Stimulated activated CD4-positive, alpha-beta T cell treated with anti-CD3 and anti-CD28 coated beads, Interleukin-12 subunit alpha, Interleukin-12 subunit beta, amount 100 ng/mL, for 24 hours (primary cell): ENCODE measurements around the gene VDAC1.
A peak's percentile ranks its signal among the peaks of the same experiment; 100 is the strongest.
"Not testable (repeated sequence)": the region's sequence is repeated elsewhere in the genome, so short reads cannot be mapped to it uniquely, and the experiment has no call there.

ENCODE experiments used
- DNase-seq, 2 experiments: peaks; one replicate each; pipeline ENCODE4 v3.0.0-alpha.2; 2020; ENCODE audit warnings: low read depth in 2 of 2

VDAC1 gene

GRCh38 chr5:134004626-134005416 lies at the start of gene VDAC1:
Gene VDAC1 (minus strand): TSS chr5:134004975. CDS start chr5:133993012, 11,963 bp downstream.
- peak; percentile 54 to 71 for DNase-seq

DNA sequence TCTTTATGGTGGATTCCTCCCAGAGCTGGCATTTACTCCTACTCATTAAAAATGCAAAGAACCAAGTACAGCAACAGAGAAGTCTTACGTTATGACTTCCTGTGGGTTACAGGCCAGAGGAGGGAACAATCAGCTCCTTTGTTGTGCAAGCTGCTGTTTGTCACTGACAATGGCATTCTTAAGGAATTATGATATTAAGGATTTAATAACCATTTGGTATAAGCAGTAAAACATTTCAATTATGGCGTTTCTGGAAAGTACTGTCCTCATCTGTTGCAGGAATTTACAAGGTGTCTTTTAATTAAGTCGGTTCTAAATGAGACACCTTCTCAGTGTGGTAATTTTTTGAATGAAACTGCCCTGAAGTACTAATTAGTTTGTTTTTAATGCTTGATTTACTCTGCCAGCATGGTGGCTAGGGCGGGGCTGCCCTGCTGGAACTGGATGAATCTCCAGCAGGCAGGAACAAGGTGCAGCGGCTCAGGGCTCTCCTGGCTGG lies 49.1 kb upstream of the VDAC1 start:
- no peak for DNase-seq

DNA sequence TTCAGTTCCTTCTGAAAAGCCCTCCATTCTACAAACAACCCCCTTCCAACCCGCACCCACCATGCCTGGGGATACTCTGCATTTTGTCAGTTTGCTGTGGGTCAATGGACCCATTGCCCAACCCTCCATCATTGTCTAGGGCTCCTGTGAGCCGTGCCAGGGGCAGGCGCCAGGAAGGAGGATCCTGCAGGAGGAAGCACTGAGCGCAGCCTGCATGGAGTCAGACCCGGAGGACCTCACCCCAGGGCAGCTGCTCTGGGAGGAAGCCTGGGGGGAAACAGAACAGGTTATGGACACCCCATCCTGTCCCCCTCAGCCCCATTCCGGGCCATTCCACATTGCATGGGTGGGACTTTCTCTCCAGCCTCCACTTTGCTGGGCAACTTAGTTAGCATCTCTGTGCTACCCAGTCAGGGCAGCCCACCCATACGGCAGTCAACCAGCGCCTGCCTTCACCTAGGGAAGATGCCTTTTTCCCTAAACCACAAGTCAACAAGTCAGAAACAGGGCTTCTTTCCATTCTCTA lies 48.6 kb upstream of the VDAC1 start:
- DNase-seq, result no peak

GRCh38 chr5:134051305-134051704 lies 46.5 kb upstream of the VDAC1 start:
- no peak for DNase-seq

DNA sequence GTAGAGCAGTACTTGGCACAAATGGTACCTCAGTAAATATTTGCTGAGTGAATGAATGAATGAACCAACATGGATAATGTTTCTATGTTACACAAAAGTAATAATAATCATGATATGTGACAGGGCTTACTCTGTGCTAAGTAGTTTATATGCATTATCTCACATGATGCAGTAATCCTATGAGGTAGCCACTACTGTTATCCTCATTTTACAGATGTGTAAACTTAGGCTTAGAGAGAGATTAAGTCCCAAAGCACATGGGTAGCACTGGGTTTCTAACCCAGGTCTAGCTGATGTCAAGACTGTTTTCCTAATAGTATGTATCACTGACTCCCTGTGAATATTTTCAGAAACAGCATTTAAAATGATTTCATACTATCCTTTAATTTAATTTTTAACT lies 44.1 kb upstream of the VDAC1 start:
- no peak for DNase-seq

GRCh38 chr5:134047687-134048056 lies 42.9 kb upstream of the VDAC1 start:
- DNase-seq, result no peak

DNA sequence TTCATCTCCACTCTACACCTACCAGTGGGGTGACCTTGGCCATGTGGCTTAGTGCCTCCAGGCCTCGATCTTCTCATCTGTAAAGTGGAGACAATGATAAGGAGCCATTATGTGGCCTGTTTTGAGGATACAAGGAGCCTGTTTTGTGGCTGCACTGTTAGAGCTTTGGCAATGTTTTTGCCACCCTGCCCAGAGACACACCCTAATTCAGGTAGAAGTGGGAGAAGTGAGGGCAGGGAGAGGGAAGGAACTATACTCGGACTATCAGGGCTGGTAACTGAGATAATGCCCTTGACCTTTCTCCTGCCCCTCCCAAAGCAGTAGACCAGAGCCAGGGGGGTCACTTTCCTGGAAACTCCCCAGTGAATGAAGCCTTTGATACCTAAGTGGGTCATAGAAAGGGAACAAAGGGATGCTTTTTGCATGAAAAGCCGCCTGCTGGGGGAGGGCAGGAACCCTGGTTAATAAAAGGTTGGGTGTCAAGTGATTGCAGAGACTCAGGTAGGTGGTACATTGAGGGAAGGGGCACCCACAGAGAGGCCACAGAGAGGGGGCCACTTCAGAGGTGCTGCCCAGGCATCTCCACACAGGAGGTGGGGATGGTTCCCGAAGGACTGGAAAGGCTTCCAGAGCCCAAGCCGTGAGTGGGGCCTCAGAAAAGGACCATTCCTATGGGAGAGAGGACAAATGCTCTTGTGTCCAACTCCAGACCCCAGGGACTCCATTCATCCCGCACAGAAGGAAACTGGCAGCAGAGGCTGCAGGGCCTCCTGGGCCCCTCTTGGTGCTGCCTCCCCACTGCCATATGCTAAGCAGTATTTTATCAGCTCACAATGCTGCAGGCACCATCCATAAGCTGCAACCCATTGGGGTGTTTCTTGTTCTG lies 42.3 kb upstream of the VDAC1 start:
- no peak for DNase-seq

DNA sequence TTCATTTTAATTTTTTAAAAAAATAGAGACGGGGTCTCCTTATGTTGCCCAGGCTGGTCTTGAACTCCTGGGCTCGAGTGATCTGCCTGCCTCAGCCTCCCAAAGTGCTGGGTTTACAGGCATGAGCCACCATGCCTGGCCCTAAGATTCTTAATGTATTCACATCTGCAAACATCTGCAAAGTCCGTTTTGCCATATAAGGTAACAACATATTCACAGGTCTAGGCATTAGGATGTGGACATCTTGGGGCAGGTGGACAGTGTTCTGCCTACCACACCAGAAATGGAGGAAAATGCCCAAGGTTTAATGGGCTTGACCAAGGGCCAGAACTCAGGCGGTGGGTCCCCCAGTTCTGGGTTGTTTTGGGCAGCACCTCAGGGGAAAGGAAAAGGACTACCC lies 41.6 kb upstream of the VDAC1 start:
- no peak for DNase-seq

GRCh38 chr5:134043793-134044792 lies 39.3 kb upstream of the VDAC1 start:
- no peak for DNase-seq

DNA sequence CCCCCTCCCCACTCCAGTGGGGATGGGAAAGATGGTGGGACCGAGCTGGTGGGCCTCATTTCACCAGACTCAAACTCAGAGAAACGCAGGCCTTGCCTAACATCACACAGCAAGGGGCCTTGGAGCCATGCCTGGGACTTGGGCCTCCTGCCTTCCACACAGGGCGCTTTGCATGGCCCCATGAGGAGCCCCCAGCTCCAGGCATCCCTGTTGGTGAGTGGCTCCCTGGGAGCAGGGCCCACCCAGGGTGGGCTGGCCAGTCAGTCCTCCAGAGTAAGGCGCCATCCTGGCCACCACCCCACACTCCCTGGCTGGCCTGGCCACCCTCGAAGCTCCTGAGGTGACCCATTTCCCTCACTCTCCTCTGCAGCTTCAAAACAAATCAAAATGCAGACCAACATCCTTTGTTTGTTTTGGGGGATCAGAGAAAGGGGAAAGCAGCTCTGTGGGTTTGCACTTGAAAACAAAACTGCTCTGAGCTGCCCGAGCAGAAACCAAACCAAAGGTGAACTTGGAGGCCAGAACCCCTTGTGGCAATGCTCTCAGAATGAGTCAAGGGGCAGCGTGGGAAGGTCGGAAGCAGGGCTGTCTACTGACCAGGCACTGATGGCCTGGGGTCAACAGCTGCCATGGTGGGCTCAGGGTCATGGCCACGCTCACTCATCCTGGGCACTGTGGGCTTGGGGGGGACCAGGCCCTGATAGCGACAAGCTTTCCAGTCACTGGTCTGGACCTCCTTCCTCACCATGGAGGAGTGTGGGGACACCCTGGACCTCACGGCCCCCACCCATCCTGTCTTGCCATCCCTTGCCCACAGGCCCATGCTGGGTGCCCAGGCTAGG lies 37.0 kb upstream of the VDAC1 start:
- no peak for DNase-seq

- no peak for DNase-seq
Measured at GRCh38 chr5:134038138-134038537, 33.4 kb upstream of the VDAC1 start.

DNA sequence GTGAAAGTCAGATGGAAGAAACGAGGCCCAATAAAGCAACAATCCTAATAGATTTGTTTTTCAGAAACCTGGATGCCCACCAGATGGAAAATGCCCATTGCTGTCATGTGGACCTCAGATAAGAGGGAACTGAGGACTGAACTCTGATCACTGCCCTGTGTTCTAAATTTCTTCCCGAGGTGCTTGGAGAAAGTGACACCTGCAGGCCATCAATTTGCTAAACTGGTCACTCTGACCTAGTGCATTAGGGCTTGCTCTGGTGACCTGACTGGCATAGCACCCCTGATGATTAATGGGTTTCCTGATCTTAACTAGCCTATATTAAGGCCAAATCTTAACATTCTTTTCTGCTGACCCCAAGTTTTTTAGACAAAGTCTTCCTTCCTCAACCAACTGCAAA lies 32.4 kb upstream of the VDAC1 start:
- no peak for DNase-seq

- DNase-seq, result no peak
Measured at GRCh38 chr5:134034326-134034725, 29.6 kb upstream of the VDAC1 start.

- not testable (repeated sequence) for DNase-seq
Measured at GRCh38 chr5:134030303-134030964, 25.7 kb upstream of the VDAC1 start.

DNA sequence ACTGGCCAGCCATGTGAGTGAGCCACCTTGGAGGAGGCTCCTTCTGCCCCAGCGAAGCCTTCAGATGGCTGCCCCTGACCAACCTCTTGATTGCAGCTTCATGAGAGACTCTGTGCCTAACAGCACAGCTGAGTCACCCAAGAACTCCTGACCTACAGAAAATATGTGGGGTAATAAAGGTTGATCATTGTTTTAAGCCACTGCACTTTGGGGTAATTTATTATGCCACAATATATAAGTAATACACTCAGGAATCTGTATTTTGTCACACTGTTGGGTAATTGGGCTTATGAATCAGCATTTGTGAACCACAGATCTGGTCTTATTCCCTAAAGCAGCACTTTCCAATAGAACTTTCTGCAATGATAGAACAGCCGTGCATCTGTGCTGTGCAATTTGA lies 24.4 kb upstream of the VDAC1 start:
- DNase-seq, result no peak

- no peak for DNase-seq
Measured at GRCh38 chr5:134028496-134028895, 23.7 kb upstream of the VDAC1 start.

DNA sequence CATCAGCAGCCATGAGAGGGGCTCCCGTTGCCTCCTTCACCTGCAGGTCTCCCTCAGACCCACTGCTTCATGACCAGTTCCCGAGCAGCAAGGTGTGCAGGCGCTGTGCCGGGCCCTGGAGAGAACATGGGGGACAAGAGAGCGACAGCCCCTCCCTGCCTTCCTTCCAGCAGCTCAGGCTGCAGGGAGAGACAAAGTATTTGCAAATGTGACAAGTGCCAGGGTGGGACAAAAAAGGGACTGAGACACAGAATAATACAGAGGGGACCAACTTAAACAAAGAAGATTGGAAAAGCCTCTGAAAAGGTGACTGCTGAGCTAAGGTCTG lies 22.5 kb upstream of the VDAC1 start:
- no peak for DNase-seq

- peak in 1 of 2 experiments; percentile 40 for DNase-seq
Measured at GRCh38 chr5:134026521-134027287, 21.9 kb upstream of the VDAC1 start.

DNA sequence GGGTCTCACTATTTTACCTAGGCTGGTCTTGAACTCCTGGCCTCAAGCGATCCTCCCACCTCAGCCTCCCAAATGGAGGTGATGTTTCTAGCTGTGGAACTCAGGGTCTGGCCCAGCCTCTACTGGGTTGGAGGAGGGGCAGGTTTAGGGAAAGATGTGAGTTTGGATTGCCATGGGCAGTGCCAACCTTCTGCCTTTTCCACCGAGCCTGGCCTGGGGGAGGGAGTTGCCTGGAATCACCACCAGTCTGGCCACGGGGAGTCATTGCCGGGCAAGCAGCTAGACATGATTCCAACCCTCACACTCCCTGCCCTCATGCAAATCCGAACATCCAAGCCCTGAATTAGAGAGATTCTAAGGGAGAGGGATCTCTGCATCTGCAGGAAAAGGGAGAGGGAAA lies 21.0 kb upstream of the VDAC1 start:
- no peak for DNase-seq
